BJ (cell line): Measurements from ENCODE around the gene SP110. TPM values are rescaled to one million over a fixed set of nuclear protein-coding genes. Genes with fewer than 3 reads are reported as not detected.

Experiments used
- CTCF ChIA-PET: fragments of 350-600 bp; formaldehyde crosslinking; extraction: SDS; loops from one replicate; lab custom pipeline; 2021; ENCODE audit warnings: antibody characterized with exemption, inconsistent platforms; lab: Yijun Ruan, JAX
- POLR2A ChIA-PET: fragments of 300-600 bp; sonication (Branson Sonifier 250); formaldehyde crosslinking; extraction: SDS; loops from one replicate; lab custom pipeline; 2021; ENCODE audit warnings: antibody characterized with exemption; lab: Charles Lee
- DNase-seq: peaks from one replicate; pipeline ENCODE4 v3.0.0-alpha.2; 2011; ENCODE audit warnings: low read depth
- H3K27me3 ChIP-seq: 2 replicates; pipeline ENCODE4 v1.6.0; 2011; ENCODE audit warnings: low read length; ENCODE audit not compliant: control insufficient read depth, insufficient read depth
- H3K36me3 ChIP-seq: 2 replicates; pipeline ENCODE4 v1.5.1; 2011; ENCODE audit warnings: low read length; ENCODE audit not compliant: control insufficient read depth, insufficient read depth
- H3K4me3 ChIP-seq: 2 replicates; pipeline ENCODE4 v1.5.1; 2011; ENCODE audit warnings: low read depth, mild to moderate bottlenecking, control low read depth, low read length
- polyA plus RNA-seq: library from polyadenylated mRNA; depleted of rRNA; stranded (reverse); fragments of >200 nt; gene quantifications from 2 replicates; pipeline ENCODE4 v1.2.3, GENCODE V29; 2011
- TF ChIP-seq, protein P1 (sequence below): IDR thresholded peaks from 2 replicates; pipeline ENCODE4 v1.5.1; 2011; ENCODE audit warnings: low read depth, mild to moderate bottlenecking, control low read depth, inconsistent platforms, low read length, moderate library complexity; ENCODE audit not compliant: insufficient read depth

The SP110 gene
- polyA plus RNA-seq, 1 experiment, result 6.6 TPM

- TF ChIP-seq, protein P1, sequence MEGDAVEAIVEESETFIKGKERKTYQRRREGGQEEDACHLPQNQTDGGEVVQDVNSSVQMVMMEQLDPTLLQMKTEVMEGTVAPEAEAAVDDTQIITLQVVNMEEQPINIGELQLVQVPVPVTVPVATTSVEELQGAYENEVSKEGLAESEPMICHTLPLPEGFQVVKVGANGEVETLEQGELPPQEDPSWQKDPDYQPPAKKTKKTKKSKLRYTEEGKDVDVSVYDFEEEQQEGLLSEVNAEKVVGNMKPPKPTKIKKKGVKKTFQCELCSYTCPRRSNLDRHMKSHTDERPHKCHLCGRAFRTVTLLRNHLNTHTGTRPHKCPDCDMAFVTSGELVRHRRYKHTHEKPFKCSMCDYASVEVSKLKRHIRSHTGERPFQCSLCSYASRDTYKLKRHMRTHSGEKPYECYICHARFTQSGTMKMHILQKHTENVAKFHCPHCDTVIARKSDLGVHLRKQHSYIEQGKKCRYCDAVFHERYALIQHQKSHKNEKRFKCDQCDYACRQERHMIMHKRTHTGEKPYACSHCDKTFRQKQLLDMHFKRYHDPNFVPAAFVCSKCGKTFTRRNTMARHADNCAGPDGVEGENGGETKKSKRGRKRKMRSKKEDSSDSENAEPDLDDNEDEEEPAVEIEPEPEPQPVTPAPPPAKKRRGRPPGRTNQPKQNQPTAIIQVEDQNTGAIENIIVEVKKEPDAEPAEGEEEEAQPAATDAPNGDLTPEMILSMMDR, result peak; percentile 80
- DNase-seq, result no peak
- POLR2A ChIA-PET, result no interaction called here
- Histone ChIP-seq H3K36me3 (no peaks in the 10 kb centered on the region), H3K4me3 (no peak overlapping the region), H3K27me3 (no peaks in the 10 kb centered on the region)
- CTCF ChIA-PET, result interaction anchor here (0.5 to 7.3 kb wide), 27 partner anchors 10 to 461 kb away, joined by 3 to 77 read pairs (median 3); partner anchors contain the start of gene SLC16A14
Measured at GRCh38 chr2:230160112-230160660, 59.6 kb downstream of the SP110 start.

- ChIA-PET CTCF (interaction anchor here (0.6 to 7.3 kb wide), 9 partner anchors 8 to 555 kb away, joined by 3 to 77 read pairs (median 5); partner anchors contain the start of gene SLC16A14), POLR2A (no interaction called here)
- Histone ChIP-seq H3K27me3 (no peaks in the 10 kb centered on the region), H3K36me3 (no peaks in the 10 kb centered on the region), H3K4me3 (no peak overlapping the region)
- TF ChIP-seq, protein P1, result no peak
- no peak for DNase-seq
Measured at GRCh38 chr2:230158468-230158867, 61.3 kb downstream of the SP110 start.

DNA sequence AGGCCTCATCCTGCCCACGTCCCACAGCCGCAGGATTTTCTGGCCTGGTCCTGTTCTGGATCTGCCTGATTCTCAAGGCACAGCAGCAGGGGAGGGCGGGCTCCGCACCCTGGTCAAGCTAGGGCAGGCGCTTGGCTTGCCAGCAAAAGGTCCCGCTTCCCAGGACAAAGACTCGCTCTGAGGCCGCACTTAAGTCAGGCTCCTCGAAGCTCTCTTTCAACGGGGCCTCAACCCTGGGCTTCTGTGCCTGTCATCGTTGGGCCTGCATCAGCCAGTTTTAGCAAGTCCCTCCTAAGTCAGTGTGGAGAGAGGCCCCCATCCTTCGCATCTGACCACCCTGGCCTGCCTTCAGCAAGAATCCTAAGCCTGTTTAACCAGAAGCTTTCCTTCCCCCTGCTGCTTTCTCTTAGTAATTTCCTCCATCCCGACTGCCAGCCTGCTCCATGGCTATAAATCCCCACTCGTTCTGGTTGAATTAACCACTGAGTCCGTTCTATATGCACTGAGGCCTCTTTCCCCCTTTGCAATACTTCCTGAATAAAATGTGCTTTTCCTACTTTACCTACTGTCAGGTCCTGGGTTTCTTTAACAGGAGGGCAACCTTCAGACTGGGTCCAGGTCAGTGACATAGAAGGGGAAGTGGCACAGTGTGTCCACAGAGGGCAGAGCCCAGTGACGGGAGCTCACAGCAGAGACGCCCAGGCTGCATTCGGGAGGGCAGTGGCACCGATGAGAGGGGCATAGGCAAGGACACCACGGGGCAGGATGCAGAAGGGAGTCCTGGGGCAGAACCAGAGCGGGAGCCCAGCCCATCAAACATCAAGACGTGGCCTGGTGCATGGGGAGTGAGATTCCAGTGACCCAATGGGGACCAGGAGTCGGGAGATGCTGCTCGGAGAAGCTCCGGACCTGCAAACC, 62.7 kb downstream of the SP110 start:
- CTCF ChIA-PET, result interaction anchor here (0.6 to 7.3 kb wide), 5 partner anchors 10 to 376 kb away, joined by 3 to 77 read pairs (median 3); no protein-coding TSS in a partner anchor
- POLR2A ChIA-PET, result interaction anchor here (0.6 kb wide), 1 partner anchor 34 kb away, joined by 5 read pairs; no protein-coding TSS in a partner anchor
- Histone ChIP-seq H3K27me3 (no peaks in the 10 kb centered on the region), H3K4me3 (no peak overlapping the region), H3K36me3 (no peaks in the 10 kb centered on the region)
- TF ChIP-seq, protein P1, result no peak
- DNase-seq, result no peak

DNA sequence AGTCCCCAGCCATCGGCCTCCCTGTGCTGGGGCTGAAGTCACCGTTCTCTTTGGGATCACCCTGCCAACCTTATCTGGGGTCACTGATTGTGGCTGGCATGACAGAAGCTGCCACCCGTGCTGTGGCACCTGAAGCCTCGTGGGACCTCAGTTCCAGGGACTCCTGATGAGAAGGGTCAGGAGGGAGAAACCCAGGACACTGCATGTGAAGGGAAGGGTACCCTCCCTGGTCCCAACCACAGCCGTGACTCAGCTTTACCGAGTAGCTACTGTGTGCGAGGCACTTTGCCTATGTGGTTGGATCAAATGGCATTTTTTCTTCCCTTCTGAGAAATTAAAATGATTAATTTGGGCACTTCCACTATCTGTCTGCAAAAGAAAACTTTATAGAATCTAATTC, 64.4 kb downstream of the SP110 start:
- Histone ChIP-seq H3K4me3 (no peak overlapping the region), H3K36me3 (no peaks in the 10 kb centered on the region), H3K27me3 (no peaks in the 10 kb centered on the region)
- DNase-seq, result no peak
- TF ChIP-seq, protein P1, result no peak
- ChIA-PET POLR2A (no interaction called here), CTCF (interaction anchor here (0.6 to 1.5 kb wide), 2 partner anchors 148 to 169 kb away, joined by 3 to 4 read pairs; no protein-coding TSS in a partner anchor)
